Measurements from ENCODE around the gene YIPF2. TPM values are rescaled to one million over a fixed set of nuclear protein-coding genes. Genes with fewer than 3 reads are reported as not detected.

Gene YIPF2
- total RNA-seq, 1 donor: 68.7 TPM

DNA sequence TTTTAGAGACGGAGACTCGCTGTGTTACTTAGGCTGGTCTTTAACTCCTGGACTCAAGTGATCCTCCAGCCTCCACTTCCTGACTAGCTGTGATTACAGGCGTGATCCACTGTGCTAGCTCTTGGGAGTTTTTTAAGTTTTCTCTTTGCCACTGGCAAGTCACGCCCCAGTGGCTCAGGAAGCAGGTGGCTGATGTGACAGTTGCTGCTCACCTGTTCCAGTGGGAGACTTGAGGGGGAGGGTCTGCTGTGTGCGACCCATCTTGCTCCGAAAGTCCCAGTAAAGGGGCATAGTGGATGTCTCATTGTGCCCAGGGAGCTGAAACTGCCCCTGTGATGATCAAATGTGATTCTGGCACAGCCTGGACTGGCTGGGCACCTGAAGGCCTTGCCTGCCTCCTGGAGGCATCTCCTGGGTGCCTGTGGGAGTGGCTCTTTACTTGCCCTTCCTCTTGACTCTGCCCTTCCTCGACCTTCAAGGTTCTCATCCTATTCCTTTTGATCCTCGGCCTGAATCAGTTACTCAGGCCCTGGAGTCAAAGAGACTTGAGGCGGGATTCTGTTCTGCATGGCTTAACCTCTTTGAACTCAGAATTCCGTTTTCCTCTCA lies 40.2 kb upstream of the YIPF2 start:
- DNase-seq (ENCODE audit: low read depth): no peak
- no peak overlapping the region for H3K4me3 ChIP-seq (ENCODE audit: low read depth, low read length)
- TF ChIP-seq, protein P1, sequence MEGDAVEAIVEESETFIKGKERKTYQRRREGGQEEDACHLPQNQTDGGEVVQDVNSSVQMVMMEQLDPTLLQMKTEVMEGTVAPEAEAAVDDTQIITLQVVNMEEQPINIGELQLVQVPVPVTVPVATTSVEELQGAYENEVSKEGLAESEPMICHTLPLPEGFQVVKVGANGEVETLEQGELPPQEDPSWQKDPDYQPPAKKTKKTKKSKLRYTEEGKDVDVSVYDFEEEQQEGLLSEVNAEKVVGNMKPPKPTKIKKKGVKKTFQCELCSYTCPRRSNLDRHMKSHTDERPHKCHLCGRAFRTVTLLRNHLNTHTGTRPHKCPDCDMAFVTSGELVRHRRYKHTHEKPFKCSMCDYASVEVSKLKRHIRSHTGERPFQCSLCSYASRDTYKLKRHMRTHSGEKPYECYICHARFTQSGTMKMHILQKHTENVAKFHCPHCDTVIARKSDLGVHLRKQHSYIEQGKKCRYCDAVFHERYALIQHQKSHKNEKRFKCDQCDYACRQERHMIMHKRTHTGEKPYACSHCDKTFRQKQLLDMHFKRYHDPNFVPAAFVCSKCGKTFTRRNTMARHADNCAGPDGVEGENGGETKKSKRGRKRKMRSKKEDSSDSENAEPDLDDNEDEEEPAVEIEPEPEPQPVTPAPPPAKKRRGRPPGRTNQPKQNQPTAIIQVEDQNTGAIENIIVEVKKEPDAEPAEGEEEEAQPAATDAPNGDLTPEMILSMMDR (IDR thresholded peaks at IDR 0.05; ENCODE audit: insufficient read depth, low read length): no peak

DNA sequence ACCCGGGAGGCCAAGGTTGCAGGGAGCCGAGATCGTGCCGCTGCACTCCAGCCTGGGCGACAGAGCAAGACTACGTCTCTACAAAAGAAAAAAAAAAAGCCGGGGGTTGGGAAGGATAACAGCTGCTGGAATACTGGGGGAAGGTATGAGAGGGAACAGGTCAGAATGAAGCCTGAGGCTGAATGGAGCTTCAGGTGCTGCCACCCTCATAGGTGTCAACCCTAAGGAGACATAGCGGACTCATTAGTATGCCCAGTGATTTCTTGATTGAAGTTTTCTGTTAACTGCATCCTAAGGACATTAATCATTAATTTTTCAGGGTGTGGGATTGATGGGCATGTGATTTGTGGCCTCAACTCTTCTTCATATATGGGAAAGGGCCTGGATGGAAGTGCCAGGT lies 38.4 kb upstream of the YIPF2 start:
- no peak overlapping the region for H3K4me3 ChIP-seq (ENCODE audit: low read depth, low read length)
- TF ChIP-seq, protein P1 (IDR thresholded peaks at IDR 0.05; ENCODE audit: insufficient read depth, low read length): no peak
- no peak for DNase-seq (ENCODE audit: low read depth)

DNA sequence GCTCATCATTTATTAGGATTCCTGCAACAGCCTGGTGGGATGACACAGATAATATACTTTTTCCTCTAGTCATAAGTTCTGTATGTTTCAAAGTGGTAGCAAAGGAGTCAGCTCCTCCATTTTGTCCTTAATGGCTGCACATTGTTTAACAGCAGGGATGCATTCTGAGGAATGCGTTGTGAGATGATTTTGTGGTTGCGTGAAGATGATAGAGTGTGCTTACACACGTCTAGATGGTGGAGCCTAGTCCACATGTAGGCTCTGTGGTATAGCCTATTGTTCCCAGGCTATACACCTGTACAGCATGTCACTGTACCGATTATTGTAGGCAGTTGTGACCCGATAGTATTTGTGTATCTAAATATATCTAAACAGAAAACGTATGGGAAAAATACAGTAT lies 37.0 kb upstream of the YIPF2 start:
- no peak overlapping the region for H3K4me3 ChIP-seq (ENCODE audit: low read depth, low read length)
- no peak for DNase-seq (ENCODE audit: low read depth)
- TF ChIP-seq, protein P1 (IDR thresholded peaks at IDR 0.05; ENCODE audit: insufficient read depth, low read length): no peak

DNA sequence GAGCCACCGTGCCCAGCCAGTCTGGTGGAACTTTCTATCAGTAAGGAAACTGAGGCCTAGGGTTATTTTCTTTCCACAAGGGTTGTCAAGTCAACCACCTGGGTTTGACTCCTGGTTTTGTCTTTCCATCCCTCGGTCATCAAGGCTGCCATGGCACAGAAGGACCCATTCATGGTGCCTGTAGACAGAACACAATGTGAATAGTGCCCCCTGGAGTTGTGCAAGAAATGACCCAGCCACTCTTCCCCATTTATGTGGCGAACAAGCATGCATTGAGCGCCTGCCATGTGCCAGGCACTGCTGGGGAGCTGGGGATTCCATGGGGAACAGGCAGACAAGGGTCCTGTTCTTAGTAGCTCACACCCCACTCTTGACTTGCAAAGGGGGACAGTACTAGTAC lies 36.5 kb upstream of the YIPF2 start:
- TF ChIP-seq, protein P1 (IDR thresholded peaks at IDR 0.05; ENCODE audit: insufficient read depth, low read length): no peak
- no peak overlapping the region for H3K4me3 ChIP-seq (ENCODE audit: low read depth, low read length)
- DNase-seq (ENCODE audit: low read depth): no peak

DNA sequence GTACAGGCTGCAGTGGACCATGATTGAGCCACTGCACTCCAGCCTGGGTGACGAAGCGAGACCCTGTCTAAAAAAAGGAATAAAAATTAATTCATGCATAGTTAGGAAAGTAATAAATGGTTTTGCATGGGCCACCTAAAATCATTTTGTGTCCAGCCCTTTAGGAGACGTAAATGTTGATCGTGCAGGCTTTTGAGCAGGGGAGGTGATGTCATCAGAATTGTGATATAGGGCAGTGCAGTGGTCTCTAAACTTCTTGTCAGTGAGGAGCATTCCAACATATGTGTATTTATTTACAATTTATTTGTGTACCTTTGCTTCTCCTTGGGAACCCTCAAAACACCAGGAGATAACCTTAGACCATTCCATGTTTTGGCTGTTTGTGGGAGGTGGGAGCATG lies 35.4 kb upstream of the YIPF2 start:
- TF ChIP-seq, protein P1 (IDR thresholded peaks at IDR 0.05; ENCODE audit: insufficient read depth, low read length): no peak
- DNase-seq (ENCODE audit: low read depth): no peak
- H3K4me3 ChIP-seq (ENCODE audit: low read depth, low read length): no peak overlapping the region

DNA sequence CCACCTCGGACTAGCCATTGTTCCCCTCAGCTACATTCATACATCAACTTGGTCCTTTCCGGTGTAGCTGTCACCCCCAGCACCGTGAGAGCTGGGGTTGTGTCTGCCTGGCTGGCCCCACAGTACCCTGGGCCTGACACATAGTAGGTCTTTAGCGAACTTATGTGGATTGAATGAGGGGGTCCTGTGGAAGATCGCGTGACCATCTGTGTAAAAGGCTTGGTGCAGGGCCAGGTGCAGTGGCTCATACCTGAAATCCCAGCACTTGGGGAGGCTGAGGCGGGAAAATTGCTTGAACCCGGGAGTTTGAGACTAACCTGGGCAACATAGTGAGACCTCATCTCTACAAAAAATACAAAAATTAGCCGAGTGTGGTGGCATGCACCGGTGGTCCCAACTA lies 34.4 kb upstream of the YIPF2 start:
- TF ChIP-seq, protein P1 (IDR thresholded peaks at IDR 0.05; ENCODE audit: insufficient read depth, low read length): no peak
- peak overlapping the region; percentile 31 for H3K4me3 ChIP-seq (ENCODE audit: low read depth, low read length)
- DNase-seq (ENCODE audit: low read depth): no peak

All from fibroblast of the aortic adventitia (primary cell).